Mesodermal cell (in vitro differentiated cells): Measurements from ENCODE around the gene IL12RB1.

ENCODE experiments used
- H3K27ac ChIP-seq: 2 replicates; pipeline ENCODE4 v1.7.0; 2013; ENCODE audit warnings: mild to moderate bottlenecking, low read depth, low read length, moderate library complexity; ENCODE audit not compliant: severe bottlenecking
- H3K36me3 ChIP-seq: 2 replicates; pipeline ENCODE4 v1.7.1; 2013; ENCODE audit warnings: mild to moderate bottlenecking, low read length, moderate library complexity; ENCODE audit not compliant: control insufficient read depth, insufficient read depth
- H3K4me1 ChIP-seq: one replicate; pipeline ENCODE4 v1.7.1; 2013; ENCODE audit warnings: mild to moderate bottlenecking, low read length; ENCODE audit not compliant: insufficient read depth, control insufficient read depth, poor library complexity, severe bottlenecking
- H3K4me3 ChIP-seq: 2 replicates; pipeline ENCODE4 v1.7.0; 2013; ENCODE audit warnings: low read length, control low read depth, mild to moderate bottlenecking; ENCODE audit not compliant: insufficient read depth, poor library complexity, severe bottlenecking; ENCODE audit errors: extremely low read depth
- H3K9me3 ChIP-seq: 2 replicates; pipeline ENCODE4 v1.7.1; 2013; ENCODE audit warnings: mild to moderate bottlenecking, low read length, moderate library complexity; ENCODE audit not compliant: control insufficient read depth
- WGBS, 2 experiments: methylation state at CpG; one replicate each; pipeline ENCODE4 v1.1.5; 2013; ENCODE audit warnings: missing lambda C conversion rate in 2 of 2; ENCODE audit not compliant: insufficient coverage in 2 of 2; 5-methylcytosine and 5-hydroxymethylcytosine counted together

The IL12RB1 gene

GRCh38 chr19:18122424-18122823, 35.7 kb upstream of the IL12RB1 start:
- no peaks in the 10 kb centered on the region for H3K9me3 ChIP-seq
- no peaks in the 10 kb centered on the region for H3K4me1 ChIP-seq
- peaks cover 7% of the 10 kb centered on the region for H3K36me3 ChIP-seq
- 100% methylated on average over 1 of the region's 7 CpGs; no CpG with 5 or more reads in 1 of the 2 experiments for WGBS, 2 experiments
- no peak overlapping the region for H3K4me3 ChIP-seq
- no peak overlapping the region for H3K27ac ChIP-seq

- Histone ChIP-seq H3K36me3 (peaks cover 7% of the 10 kb centered on the region), H3K4me1 (no peaks in the 10 kb centered on the region), H3K4me3 (no peak overlapping the region), H3K9me3 (no peaks in the 10 kb centered on the region), H3K27ac (no peak overlapping the region)
- 93 to 100% methylated on average over 3 to 4 of the region's 5 CpGs for WGBS, 2 experiments
These were observed 34.4 kb upstream of the IL12RB1 start for GRCh38 chr19:18121166-18121565.

- H3K4me1 ChIP-seq: no peaks in the 10 kb centered on the region
- peaks cover 7% of the 10 kb centered on the region for H3K36me3 ChIP-seq
- no peak overlapping the region for H3K4me3 ChIP-seq
- H3K9me3 ChIP-seq: no peaks in the 10 kb centered on the region
- H3K27ac ChIP-seq: no peak overlapping the region
- 89 to 93% methylated on average over 1 of the region's 1 CpG for WGBS, 2 experiments
These were observed 33.4 kb upstream of the IL12RB1 start for GRCh38 chr19:18120127-18120526.

GRCh38 chr19:18119717-18120105, 33.0 kb upstream of the IL12RB1 start:
- no peaks in the 10 kb centered on the region for H3K9me3 ChIP-seq
- no peak overlapping the region for H3K27ac ChIP-seq
- H3K4me1 ChIP-seq: no peaks in the 10 kb centered on the region
- WGBS, 2 experiments: 77 to 91% methylated on average over 8 to 14 of the region's 14 CpGs
- H3K4me3 ChIP-seq: no peak overlapping the region
- peaks cover 7% of the 10 kb centered on the region for H3K36me3 ChIP-seq

GRCh38 chr19:18119013-18119716, 32.4 kb upstream of the IL12RB1 start:
- H3K36me3 ChIP-seq: peaks cover 7% of the 10 kb centered on the region
- no peak overlapping the region for H3K27ac ChIP-seq
- H3K9me3 ChIP-seq: no peaks in the 10 kb centered on the region
- no peaks in the 10 kb centered on the region for H3K4me1 ChIP-seq
- WGBS, 2 experiments: 83 to 87% methylated on average over 13 of the region's 13 CpGs
- no peak overlapping the region for H3K4me3 ChIP-seq

- WGBS, 2 experiments: 51 to 58% methylated on average over 9 to 12 of the region's 14 CpGs
- Histone ChIP-seq H3K27ac (no peak overlapping the region), H3K4me1 (no peaks in the 10 kb centered on the region), H3K9me3 (no peaks in the 10 kb centered on the region), H3K36me3 (peaks cover 3% of the 10 kb centered on the region), H3K4me3 (peak overlapping the region; percentile 58)
These were observed 31.8 kb upstream of the IL12RB1 start for GRCh38 chr19:18118420-18119012.

GRCh38 chr19:18117692-18118378, 31.1 kb upstream of the IL12RB1 start:
- WGBS, 2 experiments: 0% methylated on average over 46 to 49 of the region's 86 CpGs
- H3K27ac ChIP-seq: no peak overlapping the region
- H3K4me3 ChIP-seq: peak overlapping the region; percentile 58
- H3K9me3 ChIP-seq: no peaks in the 10 kb centered on the region
- no peaks in the 10 kb centered on the region for H3K36me3 ChIP-seq
- H3K4me1 ChIP-seq: no peaks in the 10 kb centered on the region

- Histone ChIP-seq H3K4me3 (peak overlapping the region; percentile 18), H3K36me3 (no peaks in the 10 kb centered on the region)
- WGBS, 2 experiments: 50 to 52% methylated on average over 10 of the region's 11 CpGs
These were observed 30.6 kb upstream of the IL12RB1 start for GRCh38 chr19:18117364-18117691.

GRCh38 chr19:18114483-18114882, 27.7 kb upstream of the IL12RB1 start:
- Histone ChIP-seq H3K4me3 (no peak overlapping the region), H3K4me1 (no peaks in the 10 kb centered on the region), H3K27ac (no peak overlapping the region), H3K36me3 (no peaks in the 10 kb centered on the region), H3K9me3 (no peaks in the 10 kb centered on the region)
- 93 to 100% methylated on average over 3 to 4 of the region's 4 CpGs for WGBS, 2 experiments

More at GRCh38 chr19:18117364-18117691, 30.6 kb upstream of the IL12RB1 start:
- H3K4me1 ChIP-seq: no peaks in the 10 kb centered on the region
- no peaks in the 10 kb centered on the region for H3K9me3 ChIP-seq
- no peak overlapping the region for H3K27ac ChIP-seq

- H3K36me3 ChIP-seq: no peaks in the 10 kb centered on the region
- no peak overlapping the region for H3K27ac ChIP-seq
- H3K4me1 ChIP-seq: no peaks in the 10 kb centered on the region
- H3K4me3 ChIP-seq: no peak overlapping the region
- WGBS, 2 experiments: 86 to 87% methylated on average over 5 of the region's 5 CpGs
- H3K9me3 ChIP-seq: no peaks in the 10 kb centered on the region
These were observed 27.1 kb upstream of the IL12RB1 start for GRCh38 chr19:18113827-18114226.

GRCh38 chr19:18112989-18113478, 26.3 kb upstream of the IL12RB1 start:
- WGBS, 2 experiments: 6 to 8% methylated on average over 5 of the region's 9 CpGs

More at GRCh38 chr19:18112989-18113478, 26.3 kb upstream of the IL12RB1 start:
- Histone ChIP-seq H3K36me3 (no peaks in the 10 kb centered on the region), H3K4me1 (no peaks in the 10 kb centered on the region), H3K27ac (no peak overlapping the region), H3K9me3 (no peaks in the 10 kb centered on the region), H3K4me3 (no peak overlapping the region)
